ENCODE results near the gene PDE4D.

DNA sequence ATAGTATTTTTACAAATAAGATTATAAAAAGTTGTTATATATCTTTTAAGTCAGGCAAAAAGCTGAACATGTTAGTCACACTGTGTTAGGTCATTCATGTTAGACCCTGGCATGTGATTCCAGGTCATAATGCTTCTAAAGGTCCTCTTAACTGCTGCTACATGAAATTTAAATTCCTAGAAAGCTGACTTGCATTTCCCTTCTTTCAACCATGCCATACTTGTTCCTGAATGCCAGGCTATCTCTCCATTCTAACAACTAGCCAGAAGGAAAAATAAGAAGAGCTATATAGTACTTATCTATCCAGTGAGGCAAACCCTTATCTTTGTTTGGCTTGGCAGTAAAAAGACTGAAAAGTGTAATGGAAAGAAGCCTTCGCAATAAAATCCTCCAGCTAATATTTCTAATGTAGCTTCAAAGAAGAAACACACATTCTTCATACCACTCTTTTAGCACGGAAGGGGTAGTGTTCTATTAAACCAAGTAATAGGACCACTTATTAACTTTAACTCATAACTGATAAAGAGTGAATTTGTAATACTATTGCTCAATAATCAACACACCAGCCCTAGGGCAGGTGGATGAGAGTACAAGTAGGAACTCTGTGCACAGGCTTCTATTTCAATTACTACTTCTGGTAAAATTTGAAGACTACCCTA, 310.2 kb downstream of the PDE4D start:
- TF ChIP-seq, protein P1, sequence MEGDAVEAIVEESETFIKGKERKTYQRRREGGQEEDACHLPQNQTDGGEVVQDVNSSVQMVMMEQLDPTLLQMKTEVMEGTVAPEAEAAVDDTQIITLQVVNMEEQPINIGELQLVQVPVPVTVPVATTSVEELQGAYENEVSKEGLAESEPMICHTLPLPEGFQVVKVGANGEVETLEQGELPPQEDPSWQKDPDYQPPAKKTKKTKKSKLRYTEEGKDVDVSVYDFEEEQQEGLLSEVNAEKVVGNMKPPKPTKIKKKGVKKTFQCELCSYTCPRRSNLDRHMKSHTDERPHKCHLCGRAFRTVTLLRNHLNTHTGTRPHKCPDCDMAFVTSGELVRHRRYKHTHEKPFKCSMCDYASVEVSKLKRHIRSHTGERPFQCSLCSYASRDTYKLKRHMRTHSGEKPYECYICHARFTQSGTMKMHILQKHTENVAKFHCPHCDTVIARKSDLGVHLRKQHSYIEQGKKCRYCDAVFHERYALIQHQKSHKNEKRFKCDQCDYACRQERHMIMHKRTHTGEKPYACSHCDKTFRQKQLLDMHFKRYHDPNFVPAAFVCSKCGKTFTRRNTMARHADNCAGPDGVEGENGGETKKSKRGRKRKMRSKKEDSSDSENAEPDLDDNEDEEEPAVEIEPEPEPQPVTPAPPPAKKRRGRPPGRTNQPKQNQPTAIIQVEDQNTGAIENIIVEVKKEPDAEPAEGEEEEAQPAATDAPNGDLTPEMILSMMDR (IDR thresholded peaks at IDR 0.05) = no peak
- TF ChIP-seq EZH2 (IDR thresholded peaks at IDR 0.05; ENCODE audit: borderline replicate concordance, insufficient read depth, low read depth, low read length, poor library complexity, severe bottlenecking) = no peak
